Left renal cortex interstitium (tissue), 4 donors: Measurements from ENCODE around the gene CEP72. TPM values are rescaled to one million over a fixed set of nuclear protein-coding genes. Genes with fewer than 3 reads are reported as not detected.

Experiments used
- DNase-seq, 4 donors: peaks; one replicate each; pipeline ENCODE4 v3.0.0-alpha.2; 2013; ENCODE audit warnings: low read depth in 4 of 4, low spot score in 2 of 4, missing footprints in 1 of 4
- polyA plus RNA-seq, 4 donors: library from polyadenylated mRNA; unstranded; fragments of 120-200 nt; gene quantifications; one replicate each; pipeline ENCODE4 v1.2.1, GENCODE V29; 2013; ENCODE audit not compliant: insufficient read length in 4 of 4

The CEP72 gene
- polyA plus RNA-seq, 4 donors = 6.1 to 14.4 (median 9.6) TPM

GRCh38 chr5:633501-633955 is 21.4 kb downstream of the CEP72 start:
- no peak for DNase-seq

- no peak for DNase-seq
Measured at GRCh38 chr5:634191-634590, 22.1 kb downstream of the CEP72 start.

- no peak for DNase-seq
Measured at GRCh38 chr5:635306-636055, 23.3 kb downstream of the CEP72 start.

- DNase-seq = no peak
Measured at GRCh38 chr5:636951-637350, 24.8 kb downstream of the CEP72 start.

- DNase-seq = no peak
Measured at GRCh38 chr5:637581-638450, 25.7 kb downstream of the CEP72 start.

- no peak for DNase-seq
Measured at GRCh38 chr5:638501-639252, 26.5 kb downstream of the CEP72 start.

- DNase-seq = no peak
Measured at GRCh38 chr5:639253-639530, 27.1 kb downstream of the CEP72 start.

- no peak for DNase-seq
Measured at GRCh38 chr5:639584-640213, 27.6 kb downstream of the CEP72 start.

GRCh38 chr5:640461-641330 is 28.6 kb downstream of the CEP72 start:
- no peak for DNase-seq

GRCh38 chr5:641331-641765 is 29.2 kb downstream of the CEP72 start:
- DNase-seq = no peak

- no peak for DNase-seq
Measured at GRCh38 chr5:642481-642880, 30.3 kb downstream of the CEP72 start.

- DNase-seq = no peak
Measured at GRCh38 chr5:643351-643801, 31.2 kb downstream of the CEP72 start.

- peak in 3 of 4 donors; percentile 9 to 38 (median 10) for DNase-seq
Measured at GRCh38 chr5:643811-644271, 31.7 kb downstream of the CEP72 start.

- DNase-seq = no peak
Measured at GRCh38 chr5:644509-644908, 32.4 kb downstream of the CEP72 start.

GRCh38 chr5:644971-645370 is 32.8 kb downstream of the CEP72 start:
- DNase-seq = no peak

- no peak for DNase-seq
Measured at GRCh38 chr5:645421-645820, 33.3 kb downstream of the CEP72 start.

GRCh38 chr5:646396-647201 is 34.5 kb downstream of the CEP72 start:
- no peak for DNase-seq

- no peak for DNase-seq
Measured at GRCh38 chr5:647311-647710, 35.2 kb downstream of the CEP72 start.

GRCh38 chr5:647727-648126 is 35.6 kb downstream of the CEP72 start:
- DNase-seq = no peak
